ENCODE measurements around the gene ZNF24. TPM values are rescaled to one million over a fixed set of nuclear protein-coding genes. Genes with fewer than 3 reads are reported as not detected.

ZNF24 gene
- total RNA-seq, 6 experiments from 2014 or later = 17.7 to 31.5 (median 25.5) TPM

- Histone ChIP-seq H3K4me3 (peak within 1 kb of the TSS; percentile 69 to 83 (median 76)), H3K27ac (peak within 1 kb of the TSS; percentile 78 to 84 (median 80)), H3K27me3 (no peaks in the 10 kb centered on the region), H3K9me3 (no peaks in the 10 kb centered on the region), H3K4me1 (peaks cover 0 to 22% (median 2%) of the 10 kb centered on the region in 4 donors), H3K36me3 (no peaks in the 10 kb centered on the region)
- 0% methylated on average over 27 of the region's 41 CpGs for WGBS (ENCODE audit: insufficient coverage, low coverage, low lambda C conversion rate, missing lambda C conversion rate)
- TF ChIP-seq POLR2A (IDR thresholded peaks at IDR 0.05) (peak; percentile 71), CTCF (IDR thresholded peaks at IDR 0.05) (no peak)
- peak; percentile 96 to 97 (median 96) for DNase-seq
- intact Hi-C loops (cut with DNase I) = loop anchor here in 1 of 2 donors (10.0 kb wide), 1 partner anchor 45 kb away; the partner anchor contains the start of gene ZNF397
- ATAC-seq = peak; percentile 99 to 100 (median 99)
Measured at GRCh38 chr18:35290094-35290735, 54.0 kb downstream of the ZNF24 start, which contains the start of gene ZSCAN30. TSS of gene ZSCAN30 (minus strand) at chr18:35290229. CDS start at chr18:35264352, 25,877 bp downstream.

DNA sequence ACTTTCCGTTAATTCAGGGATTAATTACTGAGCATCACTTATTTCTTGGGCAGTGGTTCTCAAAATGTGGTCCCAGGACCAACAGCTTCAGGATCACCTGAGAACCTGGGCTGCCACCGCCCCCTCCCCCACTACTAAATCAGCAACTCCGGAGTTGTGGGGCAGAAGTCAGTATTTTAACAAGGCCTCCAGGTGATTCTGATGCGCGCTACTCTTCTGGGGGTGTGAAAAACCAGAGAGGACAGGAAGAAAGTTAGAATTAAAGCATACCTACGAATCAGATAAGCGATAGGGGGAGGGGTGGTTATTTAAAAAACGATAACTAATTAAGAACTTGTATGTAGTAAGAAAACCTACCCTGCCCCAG lies 54.5 kb downstream of the ZNF24 start:
- intact Hi-C loops (cut with DNase I) = loop anchor here in 1 of 2 donors (10.0 kb wide), 1 partner anchor 45 kb away; the partner anchor contains the start of gene ZNF397
- peaks cover 0 to 22% (median 2%) of the 10 kb centered on the region in 4 donors for H3K4me1 ChIP-seq
- H3K9me3 ChIP-seq = no peaks in the 10 kb centered on the region
- H3K27ac ChIP-seq = peak overlapping the region; percentile 78 to 84 (median 80)
- no peaks in the 10 kb centered on the region for H3K27me3 ChIP-seq
- WGBS (ENCODE audit: insufficient coverage, low coverage, low lambda C conversion rate, missing lambda C conversion rate) = 0% methylated on average over 8 of the region's 8 CpGs
- DNase-seq = peak in 1 of 3 donors; percentile 54
- peak overlapping the region; percentile 69 to 83 (median 76) for H3K4me3 ChIP-seq
- TF ChIP-seq CTCF (IDR thresholded peaks at IDR 0.05) (no peak), POLR2A (IDR thresholded peaks at IDR 0.05) (no peak)
- H3K36me3 ChIP-seq = no peaks in the 10 kb centered on the region
- ATAC-seq = peak; percentile 53 to 65 (median 62)

GRCh38 chr18:35289293-35289692 lies 54.9 kb downstream of the ZNF24 start:
- WGBS (ENCODE audit: insufficient coverage, low coverage, low lambda C conversion rate, missing lambda C conversion rate) = 10% methylated on average over 6 of the region's 6 CpGs
- ATAC-seq = peak in 1 of 4 donors; percentile 3
- no peak for DNase-seq

DNA sequence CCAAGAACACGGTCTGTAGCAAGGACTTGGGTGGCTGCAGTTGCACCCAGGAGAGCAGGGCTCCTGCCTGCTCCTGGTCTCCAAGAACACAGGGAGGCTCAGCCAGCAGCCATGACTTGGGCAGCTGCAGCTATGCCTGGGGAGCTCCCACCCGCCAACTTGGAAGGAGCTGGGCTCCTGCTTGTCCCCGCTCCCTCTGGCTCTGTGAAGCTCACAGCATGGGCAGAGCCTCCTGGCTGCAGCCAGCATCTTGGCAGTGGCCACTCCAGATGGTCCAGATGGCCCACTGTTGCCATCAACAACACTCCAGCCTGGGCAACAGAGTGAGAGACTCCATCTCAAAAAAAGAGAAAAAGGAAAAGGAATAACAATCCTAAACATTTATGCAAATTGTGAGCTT lies 59.4 kb downstream of the ZNF24 start:
- no peak overlapping the region for H3K27ac ChIP-seq
- intact Hi-C loops (cut with DNase I) = no loop called here
- DNase-seq (no peak), ATAC-seq (no peak)
- no peaks in the 10 kb centered on the region for H3K9me3 ChIP-seq
- H3K36me3 ChIP-seq = no peaks in the 10 kb centered on the region
- H3K4me1 ChIP-seq = peaks cover 0 to 9% (median 2%) of the 10 kb centered on the region in 4 donors
- WGBS (ENCODE audit: insufficient coverage, low coverage, low lambda C conversion rate, missing lambda C conversion rate) = no CpG with 5 or more reads among the region's 3 CpGs
- no peak overlapping the region for H3K4me3 ChIP-seq
- no peaks in the 10 kb centered on the region for H3K27me3 ChIP-seq
- TF ChIP-seq CTCF (IDR thresholded peaks at IDR 0.05) = no peak
- TF ChIP-seq POLR2A (IDR thresholded peaks at IDR 0.05) = no peak

More at GRCh38 chr18:35289293-35289692, 54.9 kb downstream of the ZNF24 start:
- Histone ChIP-seq H3K9me3 (no peaks in the 10 kb centered on the region), H3K27ac (peak overlapping the region; percentile 78 to 84 (median 80)), H3K4me3 (peak overlapping the region; percentile 69 to 83 (median 76)), H3K36me3 (no peaks in the 10 kb centered on the region), H3K27me3 (no peaks in the 10 kb centered on the region), H3K4me1 (peaks cover 0 to 22% (median 2%) of the 10 kb centered on the region in 4 donors)
- TF ChIP-seq POLR2A (IDR thresholded peaks at IDR 0.05) (no peak), CTCF (IDR thresholded peaks at IDR 0.05) (no peak)
- intact Hi-C loops (cut with DNase I) = no loop called here

Measured in right lobe of liver (tissue), 6 donors.